Activated T-helper 17 cell treated with anti-CD3 and anti-CD28 coated beads, Interleukin-2, amount 50 U/mL, for 72 hours (primary cell): ENCODE measurements around the gene TMEM116. TPM values are rescaled to one million over a fixed set of nuclear protein-coding genes. Genes with fewer than 3 reads are reported as not detected.
A peak's percentile ranks its signal among the peaks of the same experiment; 100 is the strongest.
"Not testable (repeated sequence)": the region's sequence is repeated elsewhere in the genome, so short reads cannot be mapped to it uniquely, and the experiment has no call there.

ENCODE experiments used
- ATAC-seq: fragments of 150-1000 bp; cut with Tn5 transposase; replicated peaks from 2 replicates; pipeline ENCODE4 v1.10.0; 2021; ENCODE audit warnings: mild to moderate bottlenecking, moderate library complexity
- H3K27ac Mint-ChIP-seq: one replicate; pipeline ENCODE4 v1.8.0; 2022; ENCODE audit warnings: mixed read lengths
- H3K27me3 Mint-ChIP-seq: one replicate; pipeline ENCODE4 v1.8.0; 2022; ENCODE audit warnings: mixed read lengths
- H3K36me3 Mint-ChIP-seq: one replicate; pipeline ENCODE4 v1.8.0; 2022; ENCODE audit warnings: low read depth, mild to moderate bottlenecking, mixed read lengths
- H3K4me1 Mint-ChIP-seq: one replicate; pipeline ENCODE4 v1.8.0; 2022; ENCODE audit warnings: mixed read lengths
- H3K4me3 Mint-ChIP-seq: one replicate; pipeline ENCODE4 v1.8.0; 2022; ENCODE audit warnings: mild to moderate bottlenecking, mixed read lengths
- H3K9me3 Mint-ChIP-seq: one replicate; pipeline ENCODE4 v1.8.0; 2022; ENCODE audit warnings: mixed read lengths
- total RNA-seq, 2 donors: library from RNA; stranded (reverse); gene quantifications; one replicate each; pipeline ENCODE4 v1.2.3, GENCODE V29; 2022

TMEM116 gene
- total RNA-seq, 2 donors from 2014 or later, result 13.8 to 16.9 TPM

- H3K4me1 Mint-ChIP-seq, result peaks cover 27% of the 10 kb centered on the region
These were observed 5.7 kb upstream of the TMEM116 start for GRCh38 chr12:112018571-112019237.

GRCh38 chr12:112017041-112017440 lies 4.1 kb upstream of the TMEM116 start:
- no peak for ATAC-seq
- Mint-ChIP-seq H3K9me3 (no peaks in the 10 kb centered on the region), H3K27me3 (no peaks in the 10 kb centered on the region), H3K4me3 (no peak overlapping the region), H3K27ac (no peak overlapping the region), H3K4me1 (peaks cover 29% of the 10 kb centered on the region), H3K36me3 (peaks cover 79% of the 10 kb centered on the region)

More at GRCh38 chr12:112018571-112019237, 5.7 kb upstream of the TMEM116 start:
- peak overlapping the region; percentile 65 for H3K27ac Mint-ChIP-seq
- no peaks in the 10 kb centered on the region for H3K27me3 Mint-ChIP-seq
- H3K4me3 Mint-ChIP-seq, result no peak overlapping the region
- no peaks in the 10 kb centered on the region for H3K9me3 Mint-ChIP-seq
- peaks cover 90% of the 10 kb centered on the region for H3K36me3 Mint-ChIP-seq
- ATAC-seq, result no peak

GRCh38 chr12:112015938-112016337 lies 3.0 kb upstream of the TMEM116 start:
- Mint-ChIP-seq H3K9me3 (no peaks in the 10 kb centered on the region), H3K36me3 (peaks cover 78% of the 10 kb centered on the region), H3K4me1 (peaks cover 40% of the 10 kb centered on the region), H3K27ac (peak overlapping the region; percentile 41), H3K4me3 (peak overlapping the region; percentile 96), H3K27me3 (no peaks in the 10 kb centered on the region)
- ATAC-seq, result no peak

GRCh38 chr12:112013601-112014402 lies 837 bp upstream of the TMEM116 start:
- Mint-ChIP-seq H3K36me3 (peaks cover 60% of the 10 kb centered on the region), H3K27me3 (no peaks in the 10 kb centered on the region), H3K4me1 (peaks cover 42% of the 10 kb centered on the region), H3K27ac (peak overlapping the region; percentile 92), H3K4me3 (peak overlapping the region; percentile 96), H3K9me3 (no peaks in the 10 kb centered on the region)
- ATAC-seq, result peak; percentile 60

GRCh38 chr12:112011685-112012084 lies 1.3 kb downstream of the TMEM116 start:
- Mint-ChIP-seq H3K4me1 (peaks cover 35% of the 10 kb centered on the region), H3K36me3 (peaks cover 40% of the 10 kb centered on the region), H3K4me3 (peak overlapping the region; percentile 96), H3K27me3 (no peaks in the 10 kb centered on the region), H3K9me3 (no peaks in the 10 kb centered on the region), H3K27ac (peak overlapping the region; percentile 92)
- ATAC-seq, result no peak

- no peak for ATAC-seq
- H3K27ac Mint-ChIP-seq, result no peak overlapping the region
- peak overlapping the region; percentile 96 for H3K4me3 Mint-ChIP-seq
- no peaks in the 10 kb centered on the region for H3K9me3 Mint-ChIP-seq
- no peaks in the 10 kb centered on the region for H3K27me3 Mint-ChIP-seq
- H3K4me1 Mint-ChIP-seq, result peaks cover 39% of the 10 kb centered on the region
- peaks cover 30% of the 10 kb centered on the region for H3K36me3 Mint-ChIP-seq
These were observed 2.3 kb downstream of the TMEM116 start for GRCh38 chr12:112010415-112011344.

GRCh38 chr12:112009596-112009995 lies 3.4 kb downstream of the TMEM116 start:
- not testable (repeated sequence) for H3K4me3 Mint-ChIP-seq, H3K27me3 Mint-ChIP-seq, H3K27ac Mint-ChIP-seq, ATAC-seq, H3K9me3 Mint-ChIP-seq
- peaks cover 37% of the 10 kb centered on the region for H3K4me1 Mint-ChIP-seq
- peaks cover 22% of the 10 kb centered on the region for H3K36me3 Mint-ChIP-seq

GRCh38 chr12:112008918-112009317 lies 4.0 kb downstream of the TMEM116 start:
- ATAC-seq, result no peak
- no peak overlapping the region for H3K4me3 Mint-ChIP-seq
- H3K9me3 Mint-ChIP-seq, result no peaks in the 10 kb centered on the region
- no peak overlapping the region for H3K27ac Mint-ChIP-seq
- H3K27me3 Mint-ChIP-seq, result no peaks in the 10 kb centered on the region
- H3K4me1 Mint-ChIP-seq, result peaks cover 33% of the 10 kb centered on the region
- peaks cover 16% of the 10 kb centered on the region for H3K36me3 Mint-ChIP-seq

GRCh38 chr12:112007945-112008344 lies 5.0 kb downstream of the TMEM116 start:
- H3K27ac Mint-ChIP-seq, result no peak overlapping the region

GRCh38 chr12:112005419-112006395 lies 7.3 kb downstream of the TMEM116 start:
- Mint-ChIP-seq H3K27me3 (no peaks in the 10 kb centered on the region), H3K4me1 (peaks cover 35% of the 10 kb centered on the region)

More at GRCh38 chr12:112007945-112008344, 5.0 kb downstream of the TMEM116 start:
- peaks cover 16% of the 10 kb centered on the region for H3K36me3 Mint-ChIP-seq
- H3K27me3 Mint-ChIP-seq, result no peaks in the 10 kb centered on the region
- H3K9me3 Mint-ChIP-seq, result no peaks in the 10 kb centered on the region
- no peak for ATAC-seq
- no peak overlapping the region for H3K4me3 Mint-ChIP-seq
- H3K4me1 Mint-ChIP-seq, result peaks cover 33% of the 10 kb centered on the region

GRCh38 chr12:112004041-112004440 lies 8.9 kb downstream of the TMEM116 start:
- no peaks in the 10 kb centered on the region for H3K9me3 Mint-ChIP-seq
- H3K27me3 Mint-ChIP-seq, result no peaks in the 10 kb centered on the region
- H3K27ac Mint-ChIP-seq, result no peak overlapping the region
- no peak for ATAC-seq
- H3K4me1 Mint-ChIP-seq, result peaks cover 34% of the 10 kb centered on the region
- peaks cover 6% of the 10 kb centered on the region for H3K36me3 Mint-ChIP-seq
- H3K4me3 Mint-ChIP-seq, result no peak overlapping the region

More at GRCh38 chr12:112005419-112006395, 7.3 kb downstream of the TMEM116 start:
- no peak for ATAC-seq
- H3K36me3 Mint-ChIP-seq, result peaks cover 6% of the 10 kb centered on the region
- H3K27ac Mint-ChIP-seq, result peak overlapping the region; percentile 34
- no peaks in the 10 kb centered on the region for H3K9me3 Mint-ChIP-seq
- peak overlapping the region; percentile 10 for H3K4me3 Mint-ChIP-seq

GRCh38 chr12:112001576-112001975 lies 11.4 kb downstream of the TMEM116 start:
- Mint-ChIP-seq H3K27ac (peak overlapping the region; percentile 82), H3K36me3 (peaks cover 6% of the 10 kb centered on the region), H3K4me3 (peak overlapping the region; percentile 85), H3K27me3 (no peaks in the 10 kb centered on the region), H3K4me1 (peaks cover 51% of the 10 kb centered on the region), H3K9me3 (no peaks in the 10 kb centered on the region)
- ATAC-seq, result peak; percentile 80

GRCh38 chr12:112000820-112001219 lies 12.1 kb downstream of the TMEM116 start:
- Mint-ChIP-seq H3K4me1 (peaks cover 50% of the 10 kb centered on the region), H3K36me3 (peaks cover 6% of the 10 kb centered on the region), H3K9me3 (no peaks in the 10 kb centered on the region), H3K4me3 (peak overlapping the region; percentile 85), H3K27me3 (no peaks in the 10 kb centered on the region), H3K27ac (peak overlapping the region; percentile 82)
- ATAC-seq, result peak; percentile 31
